ENCODE data around the gene KREMEN1. TPM values are rescaled to one million over a fixed set of nuclear protein-coding genes. Genes with fewer than 3 reads are reported as not detected.
A peak's percentile ranks its signal among the peaks of the same experiment; 100 is the strongest.

Gene KREMEN1
- total RNA-seq, 1 donor from 2014 or later: 1.4 TPM

DNA sequence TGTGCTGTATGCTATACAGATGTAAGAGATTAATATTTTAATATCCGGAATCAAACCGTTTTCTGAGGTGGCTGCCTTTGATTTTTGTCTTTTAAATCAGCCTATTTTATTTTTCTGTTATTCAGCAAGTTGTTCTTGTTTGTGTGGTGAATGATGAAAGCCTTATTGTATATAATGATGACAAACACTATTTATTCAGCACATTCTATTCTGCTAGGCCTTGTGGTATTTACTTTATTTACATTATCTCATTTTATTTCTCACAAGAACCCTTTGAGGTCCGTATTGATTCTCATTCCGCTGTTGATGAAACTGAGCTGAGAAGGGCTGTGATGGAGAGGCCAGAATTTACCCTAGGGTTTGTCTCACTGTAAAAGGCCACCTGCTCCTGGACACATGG, 40.5 kb downstream of the KREMEN1 start:
- Mint-ChIP-seq H3K36me3 (peaks cover 20% of the 10 kb centered on the region), H3K27ac (no peak overlapping the region), H3K4me3 (no peak overlapping the region), H3K9me3 (no peaks in the 10 kb centered on the region), H3K27me3 (ENCODE audit: insufficient read depth, low read depth) (peaks cover 2% of the 10 kb centered on the region), H3K4me1 (peaks cover 14% of the 10 kb centered on the region)
- Histone ChIP-seq H3F3A (ENCODE audit: low read depth) (no peaks in the 10 kb centered on the region), H3K36me3 (no peaks in the 10 kb centered on the region), H3K27ac (no peak overlapping the region), H3K9me3 (ENCODE audit: low read depth) (no peaks in the 10 kb centered on the region), H3K9ac (no peak overlapping the region), H3K4me3 (no peak overlapping the region), H4K20me1 (ENCODE audit: low read depth) (no peaks in the 10 kb centered on the region), H3K4me1 (no peaks in the 10 kb centered on the region), H3K79me2 (ENCODE audit: low read depth) (no peaks in the 10 kb centered on the region), H3K4me2 (no peak overlapping the region), H3K27me3 (no peaks in the 10 kb centered on the region), H2AFZ (replicated peaks) (no peak overlapping the region)
- DNase-seq (ENCODE audit: low spot score): no peak
- no peak for TF ChIP-seq CTCF (IDR thresholded peaks at IDR 0.05)
- no peak for TF ChIP-seq EZH2 (IDR thresholded peaks at IDR 0.05)
- no peak for TF ChIP-seq EZH2phosphoT487 (IDR thresholded peaks at IDR 0.05)

- Histone ChIP-seq H4K20me1 (ENCODE audit: low read depth) (no peaks in the 10 kb centered on the region), H3K4me1 (no peaks in the 10 kb centered on the region), H3K9me3 (ENCODE audit: low read depth) (no peaks in the 10 kb centered on the region), H3K27me3 (no peaks in the 10 kb centered on the region), H3K9ac (no peak overlapping the region), H3K4me3 (no peak overlapping the region), H2AFZ (replicated peaks) (no peak overlapping the region), H3K36me3 (no peaks in the 10 kb centered on the region), H3K4me2 (no peak overlapping the region), H3K27ac (no peak overlapping the region), H3K79me2 (ENCODE audit: low read depth) (no peaks in the 10 kb centered on the region), H3F3A (ENCODE audit: low read depth) (no peaks in the 10 kb centered on the region)
- Mint-ChIP-seq H3K27me3 (ENCODE audit: insufficient read depth, low read depth) (peaks cover 4% of the 10 kb centered on the region), H3K27ac (no peak overlapping the region), H3K4me3 (no peak overlapping the region), H3K36me3 (peaks cover 18% of the 10 kb centered on the region), H3K9me3 (no peaks in the 10 kb centered on the region), H3K4me1 (peaks cover 11% of the 10 kb centered on the region)
- TF ChIP-seq EZH2 (IDR thresholded peaks at IDR 0.05) (no peak), CTCF (IDR thresholded peaks at IDR 0.05) (no peak), EZH2phosphoT487 (IDR thresholded peaks at IDR 0.05) (no peak)
- no peak for DNase-seq (ENCODE audit: low spot score)
These were observed 41.6 kb downstream of the KREMEN1 start for GRCh38 chr22:29114392-29114791.

GRCh38 chr22:29115682-29116288, 43.0 kb downstream of the KREMEN1 start:
- Histone ChIP-seq H3K4me2 (no peak overlapping the region), H3K79me2 (ENCODE audit: low read depth) (no peaks in the 10 kb centered on the region), H2AFZ (replicated peaks) (no peak overlapping the region), H3K36me3 (no peaks in the 10 kb centered on the region), H3K4me1 (no peaks in the 10 kb centered on the region), H3K27me3 (no peaks in the 10 kb centered on the region), H3K27ac (no peak overlapping the region), H3K9ac (no peak overlapping the region), H3K4me3 (no peak overlapping the region), H3F3A (ENCODE audit: low read depth) (no peaks in the 10 kb centered on the region), H3K9me3 (ENCODE audit: low read depth) (no peaks in the 10 kb centered on the region), H4K20me1 (ENCODE audit: low read depth) (no peaks in the 10 kb centered on the region)
- Mint-ChIP-seq H3K27ac (peak overlapping the region; percentile 2), H3K27me3 (ENCODE audit: insufficient read depth, low read depth) (peaks cover 4% of the 10 kb centered on the region), H3K36me3 (peaks cover 15% of the 10 kb centered on the region), H3K4me1 (peaks cover 9% of the 10 kb centered on the region), H3K4me3 (no peak overlapping the region), H3K9me3 (peaks cover 7% of the 10 kb centered on the region)
- no peak for DNase-seq (ENCODE audit: low spot score)
- TF ChIP-seq EZH2phosphoT487 (IDR thresholded peaks at IDR 0.05) (no peak), CTCF (IDR thresholded peaks at IDR 0.05) (no peak), EZH2 (IDR thresholded peaks at IDR 0.05) (no peak)

All from neural progenitor cell (in vitro differentiated cells).